IPS-15b (cell line): ENCODE measurements around the gene SNRNP25.

Experiments used
- H3K27me3 ChIP-seq: one replicate; pipeline ENCODE4 v1.6.1; 2013; ENCODE audit warnings: low read length; ENCODE audit not compliant: control insufficient read depth, insufficient read depth
- H3K36me3 ChIP-seq: one replicate; pipeline ENCODE4 v1.6.1; 2013; ENCODE audit warnings: low read length; ENCODE audit not compliant: control insufficient read depth, insufficient read depth
- H3K4me1 ChIP-seq: one replicate; pipeline ENCODE4 v1.6.1; 2013; ENCODE audit warnings: mild to moderate bottlenecking, low read length; ENCODE audit not compliant: control insufficient read depth, insufficient read depth
- H3K4me3 ChIP-seq: one replicate; pipeline ENCODE4 v1.5.1; 2013; ENCODE audit warnings: low read depth, low read length
- H3K9ac ChIP-seq: one replicate; pipeline ENCODE4 v1.6.1; 2013; ENCODE audit warnings: low read depth, mild to moderate bottlenecking, low read length
- H3K9me3 ChIP-seq: one replicate; pipeline ENCODE4 v1.6.1; 2013; ENCODE audit warnings: mild to moderate bottlenecking, low read length; ENCODE audit not compliant: control insufficient read depth, insufficient read depth

Gene SNRNP25

DNA sequence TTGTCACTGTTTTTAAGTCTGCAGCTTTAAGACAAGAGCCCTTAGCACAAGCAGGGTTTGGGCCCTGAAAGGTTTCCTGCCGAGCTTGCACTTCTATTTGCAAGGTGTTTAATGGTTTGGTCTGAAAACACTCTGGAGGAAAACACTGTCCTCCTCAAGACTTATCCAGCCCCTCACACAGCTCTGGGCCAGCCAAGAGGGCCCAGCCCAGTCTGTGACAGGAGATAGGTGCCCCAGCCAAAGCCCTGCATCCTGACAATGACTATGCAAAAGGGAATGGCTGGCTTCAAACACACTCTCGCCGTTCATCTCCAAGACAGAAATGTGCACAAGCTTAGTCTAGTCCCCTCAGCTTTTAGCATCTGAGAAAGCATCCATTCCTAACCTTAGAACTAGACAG is 51.3 kb downstream of the SNRNP25 start:
- Histone ChIP-seq H3K4me1 (no peaks in the 10 kb centered on the region), H3K9me3 (no peaks in the 10 kb centered on the region), H3K27me3 (no peaks in the 10 kb centered on the region), H3K4me3 (no peak overlapping the region), H3K36me3 (peaks cover 7% of the 10 kb centered on the region), H3K9ac (no peak overlapping the region)

DNA sequence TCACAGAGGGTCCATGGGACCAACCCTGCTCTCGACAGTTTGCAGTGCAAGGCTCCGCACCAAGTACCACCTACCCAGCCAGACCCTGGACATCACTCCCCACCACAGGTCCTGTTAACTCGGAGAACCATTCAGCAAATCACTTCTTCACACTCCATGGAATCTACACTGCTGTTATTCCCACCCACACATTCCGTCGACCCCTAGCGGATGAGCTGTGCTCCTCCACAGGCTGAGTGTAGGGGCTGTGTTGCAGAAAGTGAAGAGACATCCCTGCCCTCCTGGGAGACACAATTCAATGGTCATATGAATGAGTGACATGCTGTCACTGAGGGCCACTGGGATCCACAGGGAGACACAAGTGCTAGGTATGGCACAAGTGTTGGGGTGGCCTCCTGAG is 51.9 kb downstream of the SNRNP25 start:
- Histone ChIP-seq H3K4me3 (no peak overlapping the region), H3K9ac (no peak overlapping the region), H3K9me3 (no peaks in the 10 kb centered on the region), H3K4me1 (no peaks in the 10 kb centered on the region), H3K27me3 (no peaks in the 10 kb centered on the region), H3K36me3 (peaks cover 7% of the 10 kb centered on the region)

DNA sequence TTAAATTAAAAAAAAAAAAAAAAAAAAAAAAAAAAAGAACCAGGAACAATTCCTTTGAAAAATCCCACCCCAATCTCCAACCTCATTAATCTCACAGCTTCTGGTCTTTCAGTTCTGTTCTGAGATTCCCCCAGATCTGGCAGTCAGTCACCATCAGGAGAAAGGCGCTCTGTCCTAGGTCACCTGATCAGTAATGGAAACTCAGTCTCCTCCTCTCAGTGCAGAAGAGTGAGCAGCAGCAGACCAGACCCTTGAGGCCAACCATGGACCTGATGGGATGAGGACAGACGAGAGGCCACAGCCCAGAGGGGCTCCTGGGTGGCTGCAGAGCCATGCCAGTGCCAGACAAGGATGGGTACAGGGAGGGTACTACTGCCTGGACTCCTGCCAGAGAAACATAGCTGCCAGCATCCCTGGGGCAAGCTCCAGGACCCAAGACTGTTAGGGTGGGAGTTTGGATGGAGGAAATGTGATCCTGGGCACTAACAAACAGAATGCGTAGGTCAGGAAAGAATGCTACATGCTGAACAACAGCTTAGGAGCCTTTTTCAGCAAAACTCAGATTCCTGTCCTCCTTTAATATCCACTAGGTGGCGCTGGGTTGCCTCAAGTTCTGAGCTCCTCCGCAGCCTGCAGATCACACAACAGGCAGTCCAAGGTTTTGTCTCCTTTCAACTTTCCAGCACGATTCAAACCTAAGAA is 53.1 kb downstream of the SNRNP25 start:
- Histone ChIP-seq H3K36me3 (peaks cover 7% of the 10 kb centered on the region), H3K9ac (no peak overlapping the region)

More for the DNA sequence above, 53.1 kb downstream of the SNRNP25 start:
- Histone ChIP-seq H3K4me1 (no peaks in the 10 kb centered on the region), H3K9me3 (no peaks in the 10 kb centered on the region), H3K27me3 (no peaks in the 10 kb centered on the region), H3K4me3 (no peak overlapping the region)
